GM19238 (cell line): ENCODE data around the gene ACAD9.
A peak's percentile ranks its signal among the peaks of the same experiment; 100 is the strongest.
"Not testable (repeated sequence)": the region's sequence is repeated elsewhere in the genome, so short reads cannot be mapped to it uniquely, and the experiment has no call there.

Source experiments
- DNase-seq: peaks from one replicate; pipeline ENCODE4 v3.0.0; 2011; ENCODE audit warnings: low spot score; ENCODE audit not compliant: insufficient read length

The ACAD9 gene

GRCh38 chr3:128859630-128860029 is 19.8 kb upstream of the ACAD9 start:
- no peak for DNase-seq

- no peak for DNase-seq
These were observed 17.9 kb upstream of the ACAD9 start for GRCh38 chr3:128861491-128861890.

GRCh38 chr3:128863560-128863959 is 15.9 kb upstream of the ACAD9 start:
- no peak for DNase-seq

- DNase-seq: no peak
These were observed 15.0 kb upstream of the ACAD9 start for GRCh38 chr3:128864351-128864811.

GRCh38 chr3:128864849-128865804 is 14.3 kb upstream of the ACAD9 start:
- not testable (repeated sequence) for DNase-seq

- no peak for DNase-seq
These were observed 12.0 kb upstream of the ACAD9 start for GRCh38 chr3:128867200-128868125.

GRCh38 chr3:128870347-128870746 is 9.1 kb upstream of the ACAD9 start:
- DNase-seq: no peak

GRCh38 chr3:128872282-128872681 is 7.1 kb upstream of the ACAD9 start:
- no peak for DNase-seq

GRCh38 chr3:128872744-128873143 is 6.7 kb upstream of the ACAD9 start:
- DNase-seq: no peak

GRCh38 chr3:128873244-128874022 is 6.0 kb upstream of the ACAD9 start:
- DNase-seq: no peak

GRCh38 chr3:128874481-128875180 is 4.8 kb upstream of the ACAD9 start:
- no peak for DNase-seq

GRCh38 chr3:128875556-128876120 is 3.8 kb upstream of the ACAD9 start:
- DNase-seq: no peak

GRCh38 chr3:128878011-128878457 is 1.4 kb upstream of the ACAD9 start:
- no peak for DNase-seq

GRCh38 chr3:128878556-128879124 is 780 bp upstream of the ACAD9 start:
- DNase-seq: peak; percentile 19

- no peak for DNase-seq
These were observed 571 bp downstream of the ACAD9 start for GRCh38 chr3:128879991-128880390.

- DNase-seq: not testable (repeated sequence)
These were observed 1.0 kb downstream of the ACAD9 start for GRCh38 chr3:128880455-128880854.

- DNase-seq: no peak
These were observed 2.2 kb downstream of the ACAD9 start for GRCh38 chr3:128881576-128881975.

GRCh38 chr3:128882719-128883118 is 3.3 kb downstream of the ACAD9 start:
- no peak for DNase-seq

GRCh38 chr3:128884992-128885391 is 5.6 kb downstream of the ACAD9 start:
- DNase-seq: no peak
